ENCODE results near the gene RERE. TPM values are rescaled to one million over a fixed set of nuclear protein-coding genes. Genes with fewer than 3 reads are reported as not detected.
"Not testable (repeated sequence)": the region's sequence is repeated elsewhere in the genome, so short reads cannot be mapped to it uniquely, and the experiment has no call there.

RERE gene
- polyA plus RNA-seq, 1 of the 3 experiments (the other 2 are of a cell fraction) = 8.1 TPM

DNA sequence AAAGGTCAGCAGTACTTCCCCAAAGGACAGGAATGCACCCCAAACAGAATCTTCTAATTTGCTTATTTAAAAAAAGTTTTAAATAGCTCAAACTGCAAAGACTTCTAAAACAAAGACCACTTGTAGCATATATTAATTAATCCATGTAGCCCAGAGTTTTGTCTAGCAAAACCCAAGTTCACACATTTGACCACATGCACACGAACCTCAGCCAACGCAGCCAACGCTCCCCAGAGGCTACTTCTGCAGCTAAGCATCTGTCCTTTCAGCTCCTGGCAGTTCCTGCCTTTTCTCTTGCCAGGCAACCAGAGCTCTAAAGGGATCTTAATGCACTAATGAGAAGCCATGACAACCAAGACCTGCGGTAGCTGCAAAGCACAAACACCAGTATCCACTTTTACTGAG is 89.6 kb downstream of the RERE start (continued):
- no peak for TF ChIP-seq JUND (IDR thresholded peaks at IDR 0.05)
- no peak for TF ChIP-seq FOSL2 (IDR thresholded peaks at IDR 0.05; ENCODE audit: borderline replicate concordance, low read depth)
- TF ChIP-seq GATA2 (CRISPR knock-in tag; IDR thresholded peaks at IDR 0.05) = no peak
- no peak for TF ChIP-seq MEF2A (IDR thresholded peaks at IDR 0.05; ENCODE audit: borderline replicate concordance, low read depth)
- TF ChIP-seq, protein P1, sequence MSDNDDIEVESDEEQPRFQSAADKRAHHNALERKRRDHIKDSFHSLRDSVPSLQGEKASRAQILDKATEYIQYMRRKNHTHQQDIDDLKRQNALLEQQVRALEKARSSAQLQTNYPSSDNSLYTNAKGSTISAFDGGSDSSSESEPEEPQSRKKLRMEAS (IDR thresholded peaks at IDR 0.05; ENCODE audit: low read depth) = no peak

DNA sequence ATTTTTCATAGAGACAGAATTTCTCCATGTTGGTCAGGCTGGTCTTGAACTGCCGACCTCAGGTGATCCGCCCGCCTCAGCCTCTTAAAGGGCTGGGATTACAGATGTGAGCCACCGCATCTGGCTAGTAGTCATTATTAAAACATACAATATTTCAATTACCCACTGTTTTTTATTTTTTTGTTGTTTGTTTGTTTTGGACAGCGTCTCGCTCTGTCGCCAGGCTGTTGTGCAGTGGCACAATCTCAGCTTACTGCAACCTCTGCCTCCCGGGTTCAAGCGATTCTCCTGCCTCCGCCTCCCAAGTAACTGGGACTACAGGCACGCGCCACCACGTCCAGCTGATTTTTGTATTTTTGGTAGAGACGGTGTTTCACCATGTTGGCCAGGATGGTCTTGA is 90.1 kb downstream of the RERE start:
- not testable (repeated sequence) for H3F3A ChIP-seq (replicated peaks; ENCODE audit: insufficient read depth); H3K4me1 ChIP-seq (ENCODE audit: control insufficient read depth in 1 of 2, insufficient read depth in 2 of 2, low read depth in 1 of 2, low read length in 1 of 2); H3K4me3 ChIP-seq (ENCODE audit: low read depth in 2 of 2, low read length in 1 of 2); H2AFZ ChIP-seq (ENCODE audit: low read depth); H3K79me2 ChIP-seq (ENCODE audit: insufficient read depth); DNase-seq; H3K9me2 ChIP-seq; H3K36me3 ChIP-seq (replicated peaks in 1 of 2; ENCODE audit: control insufficient read depth in 1 of 2, insufficient read depth in 2 of 2, low read length in 1 of 2); H3K27ac ChIP-seq (ENCODE audit: low read depth in 2 of 2, low read length in 1 of 2); H3K27me3 ChIP-seq (ENCODE audit: insufficient read depth); H3K9me3 ChIP-seq; H3K9ac ChIP-seq; H3K4me2 ChIP-seq; H4K20me1 ChIP-seq (ENCODE audit: insufficient read depth)
- ChIA-PET POLR2A (interaction anchor here (1.0 to 1.7 kb wide), 3 partner anchors 24 to 121 kb away, joined by 3 to 5 read pairs (median 4); partner anchors contain the start of gene RERE), CTCF (interaction anchor here (0.7 to 8.2 kb wide), 40 partner anchors 8 to 752 kb away, joined by 3 to 75 read pairs (median 6); no protein-coding TSS in a partner anchor)
- 94% methylated on average over 14 of the region's 14 CpGs for WGBS (ENCODE audit: low lambda C conversion rate)

DNA sequence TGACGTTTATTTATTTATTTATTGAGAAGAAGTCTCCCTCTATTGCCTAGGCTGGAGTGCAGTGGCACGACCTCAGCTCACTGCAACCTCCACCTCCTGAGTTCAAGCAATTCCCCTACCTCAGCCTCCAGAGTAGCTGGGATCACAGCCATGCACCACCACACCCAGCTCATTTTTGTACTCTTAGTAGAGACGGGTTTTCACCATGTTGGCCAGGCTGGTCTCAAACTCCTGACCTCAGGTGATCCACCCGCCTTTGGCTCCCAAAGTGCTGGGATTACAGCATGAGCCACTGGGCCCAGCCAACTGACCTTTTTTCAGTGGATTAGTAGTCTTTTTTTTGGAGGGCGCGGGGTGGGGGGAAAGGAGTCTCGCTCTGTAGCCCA is 90.6 kb downstream of the RERE start:
- H3K4me1 ChIP-seq (ENCODE audit: control insufficient read depth in 1 of 2, insufficient read depth in 2 of 2, low read depth in 1 of 2, low read length in 1 of 2); H4K20me1 ChIP-seq (ENCODE audit: insufficient read depth); H3K9me3 ChIP-seq; H3K4me2 ChIP-seq; H3K4me3 ChIP-seq (ENCODE audit: low read depth in 2 of 2, low read length in 1 of 2); H3K27me3 ChIP-seq (ENCODE audit: insufficient read depth); H3K36me3 ChIP-seq (replicated peaks in 1 of 2; ENCODE audit: control insufficient read depth in 1 of 2, insufficient read depth in 2 of 2, low read length in 1 of 2); H3K79me2 ChIP-seq (ENCODE audit: insufficient read depth); DNase-seq; H2AFZ ChIP-seq (ENCODE audit: low read depth); H3K9ac ChIP-seq; H3K9me2 ChIP-seq; H3F3A ChIP-seq (replicated peaks; ENCODE audit: insufficient read depth); H3K27ac ChIP-seq (ENCODE audit: low read depth in 2 of 2, low read length in 1 of 2): not testable (repeated sequence)
- ChIA-PET CTCF (interaction anchor here (0.7 to 8.2 kb wide), 59 partner anchors 8 to 751 kb away, joined by 3 to 75 read pairs (median 4); no protein-coding TSS in a partner anchor), POLR2A (interaction anchor here (1.6 kb wide), 1 partner anchor 91 kb away, joined by 4 read pairs; the partner anchor contains the start of gene RERE)
- WGBS (ENCODE audit: low lambda C conversion rate) = 54% methylated on average over 6 of the region's 7 CpGs

DNA sequence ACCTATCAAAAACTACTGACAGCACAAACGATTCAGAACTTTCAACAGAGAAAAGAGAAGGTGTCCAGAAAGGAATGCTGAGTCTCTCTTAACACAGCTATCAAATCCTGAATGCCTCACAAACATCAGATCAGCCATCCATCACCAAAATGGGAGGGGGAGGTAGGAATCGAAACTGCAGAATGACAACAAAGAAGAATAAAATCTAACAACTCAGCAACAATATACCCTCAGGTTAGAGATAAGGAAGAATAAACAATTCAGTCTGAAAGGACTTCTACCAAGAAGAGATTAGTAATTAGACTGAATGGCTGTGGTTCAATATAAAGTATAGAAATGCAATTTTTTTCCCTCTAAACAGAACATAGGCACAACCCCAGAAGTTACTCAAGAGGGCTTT is 94.4 kb downstream of the RERE start:
- Histone ChIP-seq H3K9me2 (no peaks in the 10 kb centered on the region), H3K79me2 (ENCODE audit: insufficient read depth) (peaks cover 5% of the 10 kb centered on the region), H3K9ac (no peak overlapping the region), H3K9me3 (no peaks in the 10 kb centered on the region), H3K27ac (ENCODE audit: low read depth in 2 of 2, low read length in 1 of 2) (no peak overlapping the region), H3K4me1 (ENCODE audit: control insufficient read depth in 1 of 2, insufficient read depth in 2 of 2, low read depth in 1 of 2, low read length in 1 of 2) (peaks cover 8 to 17% of the 10 kb centered on the region in 2 experiments; a peak in 3 of 4 replicates), H2AFZ (ENCODE audit: low read depth) (no peak overlapping the region), H3K4me2 (no peak overlapping the region), H3K27me3 (ENCODE audit: insufficient read depth) (no peaks in the 10 kb centered on the region), H4K20me1 (ENCODE audit: insufficient read depth) (0 out of 2 replicates have a peak, but pooled peaks cover 5% of the 10 kb centered on the region), H3K4me3 (ENCODE audit: low read depth in 2 of 2, low read length in 1 of 2) (no peak overlapping the region), H3F3A (replicated peaks; ENCODE audit: insufficient read depth) (no peaks in the 10 kb centered on the region), H3K36me3 (replicated peaks in 1 of 2; ENCODE audit: control insufficient read depth in 1 of 2, insufficient read depth in 2 of 2, low read length in 1 of 2) (no peaks in the 10 kb centered on the region)
- WGBS (ENCODE audit: low lambda C conversion rate) = 59% methylated on average over 2 of the region's 2 CpGs
- POLR2A ChIA-PET = no interaction called here
- TF ChIP-seq NFIC (IDR thresholded peaks at IDR 0.05; ENCODE audit: borderline replicate concordance) (no peak), RAD21 (IDR thresholded peaks at IDR 0.05; ENCODE audit: low read length) (no peak)
- DNase-seq = no peak
- CTCF ChIA-PET = interaction anchor here (0.9 to 2.3 kb wide), 6 partner anchors 16 to 168 kb away, joined by 3 to 13 read pairs (median 4); no protein-coding TSS in a partner anchor

All from SK-N-SH (cell line).